NCI-H2227 treated with DMSO at 0.1 percent for 48 hours (cell line): Measurements from ENCODE around the gene KLHDC1.
"Not testable (repeated sequence)": the region's sequence is repeated elsewhere in the genome, so short reads cannot be mapped to it uniquely, and the experiment has no call there.

ENCODE experiments used
- DNase-seq: peaks from one replicate; lab custom pipeline; 2025; lab: John Stamatoyannopoulos, UW

The KLHDC1 gene, protein sequence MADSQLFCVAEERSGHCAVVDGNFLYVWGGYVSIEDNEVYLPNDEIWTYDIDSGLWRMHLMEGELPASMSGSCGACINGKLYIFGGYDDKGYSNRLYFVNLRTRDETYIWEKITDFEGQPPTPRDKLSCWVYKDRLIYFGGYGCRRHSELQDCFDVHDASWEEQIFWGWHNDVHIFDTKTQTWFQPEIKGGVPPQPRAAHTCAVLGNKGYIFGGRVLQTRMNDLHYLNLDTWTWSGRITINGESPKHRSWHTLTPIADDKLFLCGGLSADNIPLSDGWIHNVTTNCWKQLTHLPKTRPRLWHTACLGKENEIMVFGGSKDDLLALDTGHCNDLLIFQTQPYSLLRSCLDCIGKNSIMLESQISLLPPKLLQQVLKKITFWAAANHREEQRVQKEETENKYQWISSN

DNA sequence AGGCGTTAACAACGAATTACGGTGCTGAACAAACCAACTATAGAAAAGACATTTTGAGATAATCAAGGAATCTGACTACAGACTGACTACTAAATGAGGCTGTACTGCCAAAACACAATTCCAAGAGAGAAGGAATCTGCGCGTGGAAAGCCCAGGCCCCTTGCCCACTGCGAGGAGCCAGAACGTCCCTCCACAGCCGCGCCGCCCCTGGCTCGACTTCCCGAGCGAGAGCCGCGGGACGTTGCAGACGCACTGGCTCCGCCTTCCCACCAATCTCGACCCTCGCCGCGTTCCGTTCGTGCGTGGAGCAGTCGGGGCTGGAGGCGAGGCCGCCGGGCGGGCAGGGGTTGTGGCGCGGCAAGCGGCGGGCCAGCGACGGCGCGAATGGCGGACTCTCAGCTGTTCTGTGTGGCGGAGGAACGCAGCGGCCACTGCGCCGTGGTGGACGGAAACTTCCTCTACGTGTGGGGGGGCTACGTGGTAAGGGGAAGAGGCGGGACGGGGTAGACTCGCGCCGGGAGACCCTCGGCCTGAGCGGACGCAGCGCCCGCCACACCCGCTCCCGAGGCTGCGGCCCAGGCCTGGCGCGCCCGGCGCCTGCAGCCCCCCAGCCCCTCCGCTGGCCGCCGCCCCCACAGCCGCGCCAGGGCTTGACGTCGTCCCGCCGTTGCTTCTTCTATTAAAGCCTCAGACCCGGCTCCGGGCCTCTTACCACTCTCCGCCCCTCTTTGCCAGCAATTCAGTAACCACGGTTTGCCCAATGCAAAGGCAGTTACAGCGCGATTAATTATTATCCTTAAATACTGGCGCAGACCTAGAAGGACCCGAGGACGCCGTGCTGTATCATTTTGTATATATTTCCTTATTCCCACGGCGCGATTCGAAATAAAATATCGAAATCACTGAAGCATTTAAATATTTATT is at the start of gene KLHDC1:
KLHDC1 (plus strand) TSS at position 310 of the 924 bp plus-strand sequence; CDS start at position 385, 75 bp downstream.
- peak; percentile 83 for DNase-seq

DNA sequence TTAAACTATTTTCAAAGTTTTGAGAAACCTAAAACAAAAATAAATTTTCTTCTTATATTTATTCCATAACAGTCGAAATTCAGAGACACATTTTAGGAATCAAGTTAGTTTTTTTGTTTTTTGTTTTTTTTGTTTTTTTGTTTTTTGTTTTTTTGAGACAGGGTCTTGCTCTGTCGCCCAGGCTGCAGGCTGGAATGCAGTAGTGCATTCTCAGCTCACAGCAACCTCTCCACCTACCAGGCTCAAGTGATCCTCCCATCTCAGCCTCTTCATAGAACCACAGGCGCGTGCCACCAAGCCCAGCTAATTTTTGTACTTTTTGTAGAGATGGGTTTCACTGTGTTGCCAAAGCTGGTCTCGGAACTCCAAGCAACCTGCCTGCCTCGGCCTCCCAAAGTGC is 39.4 kb upstream of the KLHDC1 start:
- DNase-seq, result no peak

DNA sequence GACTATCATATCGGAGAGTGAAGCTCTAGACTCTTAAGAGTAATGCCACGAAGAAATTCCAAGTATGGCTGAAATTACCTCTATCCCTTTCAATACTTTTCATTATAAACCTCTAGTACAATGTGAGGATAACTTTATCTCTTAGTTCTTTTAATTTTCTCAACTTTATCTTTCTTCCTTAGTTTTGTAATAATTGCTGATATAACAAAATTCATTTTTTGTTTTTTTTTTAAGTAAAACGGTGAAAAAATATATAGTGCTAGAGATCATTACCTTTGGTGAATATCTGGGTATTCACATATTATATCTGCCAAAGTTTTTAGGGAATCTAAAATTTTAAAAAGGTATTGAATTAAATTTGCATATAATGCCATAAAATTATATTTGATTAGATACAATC is 38.4 kb upstream of the KLHDC1 start:
- no peak for DNase-seq

DNA sequence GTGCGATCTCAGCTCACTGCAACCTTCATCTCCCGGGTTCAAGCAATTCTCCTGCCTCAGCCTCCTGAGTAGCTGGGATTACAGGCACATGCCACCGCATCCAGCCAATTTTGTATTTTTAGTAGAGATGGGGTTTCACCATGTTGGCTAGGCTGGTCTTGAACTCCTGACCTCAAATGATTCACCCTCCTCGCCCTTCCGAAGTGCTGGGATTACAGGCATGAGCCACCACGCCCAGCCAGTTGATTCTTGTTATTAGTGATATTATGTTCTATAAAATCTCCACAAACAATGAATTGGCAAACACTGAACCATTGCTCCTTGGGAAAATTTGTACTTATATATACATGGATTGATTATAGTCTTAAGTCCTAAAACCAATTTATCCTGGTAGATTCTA is 35.4 kb upstream of the KLHDC1 start:
- not testable (repeated sequence) for DNase-seq

DNA sequence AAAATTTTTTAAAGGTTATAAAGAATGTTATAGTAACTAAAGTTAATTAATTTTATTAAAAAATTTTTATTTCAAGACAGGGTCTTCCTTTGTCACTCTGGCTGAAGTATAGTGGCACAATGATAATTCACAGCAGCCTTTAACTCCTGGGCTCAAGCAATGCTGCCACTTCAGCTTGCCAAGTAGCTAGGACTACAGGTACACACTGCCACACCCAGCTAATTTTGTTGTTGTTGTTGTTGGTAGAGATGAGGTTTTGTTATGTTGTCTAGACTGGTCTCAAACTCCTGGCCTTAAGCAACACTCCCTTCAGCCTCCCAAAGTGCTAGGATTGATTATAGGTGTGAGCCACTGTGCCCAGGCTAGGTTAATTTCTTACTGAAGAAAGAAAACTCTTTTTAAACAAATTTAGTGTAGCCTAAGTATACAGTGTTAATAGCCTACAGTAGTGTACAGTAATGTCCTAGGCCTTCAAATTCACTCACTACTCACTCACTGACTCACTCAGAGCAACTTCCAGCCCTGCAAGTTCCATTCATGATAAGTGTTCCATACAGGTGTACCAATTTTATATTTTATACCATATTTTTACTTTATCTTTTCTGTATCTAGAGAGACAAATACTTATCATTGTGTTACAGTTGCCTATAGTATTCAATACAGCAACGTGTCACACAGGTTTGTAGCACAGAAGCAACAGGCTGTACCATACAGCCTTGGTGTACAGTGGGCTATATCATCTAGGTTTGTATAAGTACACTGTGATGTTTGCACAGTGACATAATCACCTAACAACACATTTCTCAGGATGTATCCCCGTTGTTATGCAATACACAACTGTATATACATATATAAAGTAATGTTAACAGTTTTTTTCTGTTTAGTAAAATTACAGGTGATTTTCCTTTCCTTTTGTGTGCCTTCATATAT is 33.1 kb upstream of the KLHDC1 start:
- DNase-seq, result no peak

DNA sequence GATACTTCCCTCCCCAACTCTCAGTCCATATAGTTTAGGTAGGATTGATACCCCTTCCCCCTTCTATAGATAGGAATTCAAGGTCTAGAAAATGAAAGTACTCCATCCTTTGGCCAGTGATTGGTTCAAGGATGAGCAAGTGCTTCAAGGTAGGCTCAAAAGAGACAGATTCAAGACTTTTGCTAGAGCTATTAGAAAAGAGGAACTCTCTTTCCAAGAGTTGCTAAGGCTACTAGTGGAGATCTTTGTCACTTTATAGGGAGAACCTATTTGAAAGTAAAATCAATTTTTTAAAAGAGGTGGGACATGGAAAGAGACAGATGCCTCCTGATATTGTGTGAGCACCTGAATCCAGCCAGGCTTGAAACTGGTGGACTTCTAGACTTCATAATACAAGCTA is 22.4 kb upstream of the KLHDC1 start:
- DNase-seq, result no peak

DNA sequence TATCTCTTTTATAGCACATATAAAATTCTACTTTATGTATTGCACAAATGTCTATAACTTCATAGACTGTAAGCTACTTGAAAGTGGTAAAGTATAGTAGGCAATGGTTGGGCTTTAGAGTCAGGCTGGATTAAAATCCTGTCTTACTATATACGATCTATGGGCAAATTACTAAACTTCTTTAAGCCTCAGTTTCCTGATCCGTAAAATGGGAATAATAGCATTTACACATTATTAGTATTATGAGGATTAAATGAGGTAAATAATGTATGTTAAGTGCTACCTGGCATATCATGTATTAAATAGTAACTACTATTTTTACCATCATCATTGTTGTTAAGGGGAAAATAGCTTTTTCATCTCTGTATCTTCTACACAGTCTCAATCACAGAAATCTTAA is 19.3 kb upstream of the KLHDC1 start:
- DNase-seq, result no peak

DNA sequence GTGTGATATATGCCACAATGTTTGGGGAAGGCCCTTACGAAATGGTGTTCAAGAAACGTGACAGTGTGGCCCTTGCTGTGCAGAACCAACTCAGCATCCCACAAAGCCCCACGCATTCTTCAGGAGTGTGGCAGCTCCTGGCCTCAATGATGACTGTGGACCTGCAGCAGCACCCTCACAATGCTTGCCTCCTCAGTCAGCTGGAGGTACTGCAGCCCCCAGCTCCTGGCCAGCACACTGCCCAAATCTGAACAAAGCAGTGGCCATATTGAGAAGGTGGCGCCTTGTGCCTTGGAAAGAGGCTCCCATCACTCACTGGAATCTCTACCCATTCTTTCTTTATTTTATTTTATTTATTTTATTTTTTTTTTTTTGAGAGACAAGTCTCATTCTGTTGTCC is 15.3 kb upstream of the KLHDC1 start:
- no peak for DNase-seq

DNA sequence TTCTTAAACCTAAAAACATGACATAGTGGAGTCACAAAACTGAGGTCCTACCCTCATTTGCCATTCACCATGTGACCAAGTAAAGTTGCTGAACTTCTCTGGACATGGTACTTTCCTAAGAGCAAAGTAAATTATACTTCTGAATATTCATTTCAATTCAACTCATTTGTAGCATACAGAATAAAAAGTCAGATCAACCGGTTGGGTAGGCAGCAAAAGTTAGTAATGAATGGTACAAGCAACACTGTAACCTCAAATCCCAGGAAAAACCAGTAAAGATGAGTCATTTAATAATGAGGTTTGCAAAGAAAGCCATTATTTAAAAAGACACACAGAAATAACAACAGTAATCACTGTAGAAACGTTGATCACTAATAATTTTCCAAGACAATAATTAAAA is 13.6 kb upstream of the KLHDC1 start:
- DNase-seq, result no peak

DNA sequence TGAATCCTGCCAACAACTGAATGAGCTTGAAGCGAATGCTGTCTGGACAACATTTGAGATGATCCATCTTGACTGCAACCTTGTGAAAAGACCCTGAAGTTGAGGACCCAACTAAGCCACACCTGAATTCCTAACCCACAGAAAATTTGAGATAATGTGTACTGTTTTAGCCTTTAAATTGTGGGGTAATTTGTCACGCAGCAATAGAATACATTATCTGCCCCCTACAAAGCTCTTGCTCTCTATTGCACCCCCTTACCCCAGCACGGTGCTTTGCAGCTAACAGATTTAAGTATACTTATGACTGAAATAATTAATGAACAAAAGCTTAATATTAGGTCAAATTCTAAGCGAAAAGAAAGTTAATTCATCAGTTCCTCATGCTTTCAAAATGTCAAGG is 6.5 kb upstream of the KLHDC1 start:
- no peak for DNase-seq

DNA sequence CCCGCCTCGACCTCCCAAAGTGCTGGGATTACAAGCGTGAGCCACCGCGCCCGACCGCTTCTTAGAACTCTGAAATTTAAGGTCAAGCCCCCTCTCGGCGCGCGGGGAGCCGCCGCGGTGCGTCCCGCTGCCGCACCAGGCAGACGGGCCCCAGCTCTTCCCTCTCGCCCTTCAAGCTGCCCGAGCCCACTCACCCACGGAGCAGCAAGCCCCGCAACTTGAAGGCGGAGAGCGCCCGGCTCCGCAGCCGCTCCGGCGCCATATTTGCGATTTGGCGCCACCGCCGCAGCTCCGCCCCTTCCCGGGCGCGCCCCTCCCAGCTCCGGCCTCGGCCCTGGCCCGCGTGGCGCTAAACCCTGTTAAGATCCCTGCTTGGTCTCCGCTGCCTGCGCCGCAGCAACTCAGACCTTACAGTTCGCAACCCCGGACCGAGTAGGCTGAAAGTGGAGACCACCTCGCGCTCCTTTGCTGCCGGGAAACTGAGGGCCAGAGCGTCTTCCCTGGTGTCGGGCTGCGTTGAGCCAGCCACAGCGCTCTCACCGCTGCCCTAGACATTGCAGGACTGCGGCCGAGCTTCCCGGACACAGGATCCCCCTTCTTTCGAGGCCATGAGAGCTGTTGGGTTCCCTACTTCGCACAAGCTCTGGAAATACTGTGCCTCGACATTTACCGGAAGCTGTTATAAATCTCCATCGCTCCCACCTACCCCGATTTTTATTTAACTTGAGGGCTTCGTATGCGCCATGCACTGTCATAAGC is 4.8 kb upstream of the KLHDC1 start, which contains the start of gene POLE2:
POLE2 (minus strand) TSS at position 273 of the 759 bp plus-strand sequence; CDS start at position 262, 11 bp downstream.
- peak; percentile 68 for DNase-seq

DNA sequence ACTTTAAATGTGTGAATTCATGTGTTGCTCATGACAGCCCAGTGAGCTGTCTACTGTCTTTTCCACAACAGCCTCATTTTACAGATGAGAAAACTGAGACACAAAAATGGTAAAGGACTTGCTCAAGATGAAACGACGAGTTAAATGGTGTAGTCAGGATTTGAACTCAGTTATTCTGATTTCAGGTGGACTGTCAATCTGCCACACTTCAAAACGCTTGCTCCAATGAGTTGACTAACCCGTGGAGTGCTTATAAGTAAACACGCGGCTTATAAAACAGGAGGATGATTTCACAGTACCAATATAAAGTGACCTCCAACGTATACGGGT is 4.3 kb upstream of the KLHDC1 start:
- DNase-seq, result no peak

DNA sequence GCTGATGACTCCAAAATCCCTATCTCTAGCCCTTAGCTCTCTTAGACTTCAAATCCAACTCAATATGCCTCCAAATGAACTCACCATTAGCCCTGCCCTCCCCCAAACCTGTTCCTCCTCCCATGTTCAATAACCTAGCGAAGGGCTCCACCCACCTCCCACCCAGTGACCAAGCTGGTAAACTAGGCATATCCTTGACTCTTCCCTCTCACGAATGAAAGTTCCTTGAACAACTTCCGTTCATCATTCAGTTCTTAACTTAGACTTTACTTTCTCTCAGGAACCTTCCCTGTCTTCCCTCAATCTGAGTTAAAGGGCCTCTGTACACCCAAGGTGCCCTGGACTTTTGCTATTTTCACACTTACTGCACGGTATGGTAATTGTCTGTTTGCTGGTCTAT is 1.9 kb upstream of the KLHDC1 start:
- DNase-seq, result no peak

DNA sequence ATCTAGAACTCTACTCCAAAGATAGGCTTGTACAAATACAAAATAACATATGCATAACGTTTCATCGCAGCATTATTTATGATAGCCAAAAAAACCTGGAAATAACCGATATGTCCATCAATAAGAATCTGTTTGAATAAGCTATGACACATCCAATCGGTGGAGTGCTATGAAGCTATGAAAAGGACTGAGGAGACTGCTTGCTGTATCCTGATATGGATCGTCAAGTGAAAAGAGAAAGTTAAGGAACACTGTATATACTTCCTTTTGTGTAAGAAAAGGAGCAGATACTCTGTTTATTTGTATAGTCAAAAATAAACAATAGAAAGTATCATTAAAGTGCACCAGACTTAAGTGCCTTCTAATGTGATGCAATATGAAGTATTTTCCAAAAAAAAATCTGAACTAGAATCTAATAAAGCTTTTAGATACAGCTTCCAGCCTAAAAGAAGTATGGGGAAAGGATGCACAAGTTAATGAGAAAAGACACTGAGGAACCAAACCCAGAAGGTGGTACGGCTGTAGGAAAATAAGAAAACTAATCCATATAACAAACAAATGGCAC is 645 bp upstream of the KLHDC1 start:
- no peak for DNase-seq

DNA sequence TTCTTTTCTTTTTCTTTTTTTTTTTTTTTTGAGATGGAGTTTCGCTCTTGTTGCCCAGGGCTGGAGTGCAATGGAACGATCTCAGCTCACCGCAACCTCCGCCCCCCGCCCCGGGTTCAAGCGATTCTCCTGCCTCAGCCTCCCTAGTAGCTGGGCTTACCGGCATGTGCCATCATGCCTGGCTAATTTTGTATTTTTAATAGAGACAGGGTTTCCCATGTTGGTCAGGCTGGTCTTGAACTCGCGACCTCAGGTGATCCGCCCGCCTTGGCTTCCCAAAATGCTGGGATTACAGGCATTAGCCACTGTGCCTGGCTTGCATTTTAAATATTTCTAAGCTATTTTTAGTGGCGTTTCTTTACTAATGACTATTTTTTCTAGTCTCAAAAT is 810 bp downstream of the KLHDC1 start:
- DNase-seq, result not testable (repeated sequence)

DNA sequence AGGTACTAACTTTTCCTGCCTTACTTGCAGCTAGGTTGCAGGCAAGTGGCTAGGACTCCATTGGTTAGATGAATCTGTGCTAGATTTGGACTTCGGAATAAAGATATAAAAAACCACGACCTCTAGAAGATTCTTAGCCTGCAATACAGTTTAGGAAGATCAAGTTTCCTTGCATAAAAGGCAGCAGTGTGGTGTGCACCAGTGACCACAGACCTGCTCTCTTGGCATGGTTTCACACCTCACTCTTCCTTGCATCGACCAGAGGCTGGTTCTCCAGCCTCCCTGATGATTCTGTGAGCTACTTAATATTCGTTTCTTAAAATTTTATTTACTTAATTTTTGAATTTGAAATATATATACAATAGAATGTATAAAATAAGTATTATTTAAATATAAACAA is 9.8 kb downstream of the KLHDC1 start:
- DNase-seq, result no peak

DNA sequence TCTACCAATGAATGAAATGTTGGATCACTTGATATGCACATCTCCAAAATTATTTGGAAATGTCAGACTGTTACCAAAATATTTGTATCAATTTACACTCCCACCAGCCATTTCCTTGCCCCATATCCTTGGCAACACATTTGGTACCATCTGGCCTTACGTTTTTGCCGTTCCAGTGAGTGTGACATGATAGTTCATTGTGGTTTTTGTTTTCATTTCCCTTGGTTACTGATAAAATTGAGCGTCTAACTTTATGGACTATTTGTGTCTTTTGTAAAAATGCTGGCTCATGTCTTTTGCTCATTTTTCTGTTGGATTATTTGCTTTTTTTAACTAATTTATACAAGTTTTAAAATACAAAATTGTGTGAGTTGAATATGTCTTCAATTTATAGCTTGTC is 11.0 kb downstream of the KLHDC1 start:
- DNase-seq, result no peak

DNA sequence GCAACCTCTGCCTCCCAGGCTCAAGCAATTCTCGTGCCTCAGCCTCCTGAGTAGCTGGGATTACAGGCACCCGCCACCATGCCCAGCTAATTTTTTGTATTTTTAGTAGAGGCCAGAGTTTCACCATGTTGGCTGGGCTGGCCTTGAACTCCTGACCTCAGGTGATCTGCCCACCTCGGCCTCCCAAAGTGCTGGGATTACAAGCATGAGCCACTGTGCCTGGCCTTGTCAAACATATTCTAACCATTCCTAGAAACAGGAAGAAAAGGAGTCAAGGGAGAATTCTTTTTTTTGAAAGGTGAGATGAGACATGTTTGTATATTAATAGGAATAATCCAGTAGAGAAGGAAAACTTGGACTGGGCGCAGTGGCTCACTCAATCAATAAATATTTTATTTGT is 11.6 kb downstream of the KLHDC1 start:
- DNase-seq, result not testable (repeated sequence)

DNA sequence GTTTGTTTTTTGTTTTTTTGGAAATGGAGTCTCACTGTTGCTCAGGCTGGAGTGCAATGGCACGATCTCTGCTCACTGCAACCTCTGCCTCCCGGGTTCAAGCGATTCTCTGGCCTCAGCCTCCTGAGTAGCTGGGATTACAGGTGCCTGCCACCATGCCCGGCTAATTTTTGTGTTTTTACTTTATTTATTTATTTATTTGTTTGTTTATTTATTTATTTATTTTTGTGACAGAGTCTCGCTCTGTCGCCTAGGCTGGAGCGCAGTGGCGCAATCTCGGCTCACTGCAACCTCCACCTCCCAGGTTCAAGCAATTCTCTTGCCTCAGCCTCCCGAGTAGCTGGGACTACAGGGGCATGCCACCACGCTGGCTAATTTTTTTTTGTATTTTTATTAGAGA is 18.1 kb downstream of the KLHDC1 start:
- DNase-seq, result not testable (repeated sequence)

DNA sequence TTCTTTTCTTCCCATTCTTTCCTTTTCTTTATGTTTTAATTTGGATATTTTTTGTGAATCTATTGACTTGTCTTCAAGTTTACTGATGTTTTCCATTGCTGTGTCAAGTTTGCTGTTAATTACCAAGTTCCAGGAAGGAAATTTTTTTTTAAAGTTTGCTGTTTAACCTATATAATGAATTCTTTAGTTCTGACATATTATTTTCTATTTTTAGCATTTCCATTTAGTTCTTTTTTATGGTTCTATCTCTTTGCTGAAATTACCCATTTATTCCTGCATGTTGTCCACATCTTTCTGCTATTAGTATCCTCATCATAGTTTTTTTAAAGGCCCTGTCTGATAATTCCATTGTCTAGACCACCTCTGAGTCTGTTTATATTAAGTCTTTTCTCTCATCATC is 27.8 kb downstream of the KLHDC1 start:
- DNase-seq, result no peak
